Ovary (tissue), 3 donors: Measurements from ENCODE around the gene APBA1.

Source experiments
- CTCF ChIP-seq, 3 donors: fragments of 450-650 bp in 2 of 3; fragments of 200-600 bp in 1 of 3; IDR thresholded peaks; one replicate each; pipeline versions ENCODE4 v1.5.1 to v1.8.0; 2016 to 2022; ENCODE audit warnings: antibody characterized with exemption in 3 of 3, mild to moderate bottlenecking in 1 of 3
- EP300 ChIP-seq: sonication (generic); formaldehyde crosslinking; IDR thresholded peaks from one replicate; pipeline ENCODE4 v1.6.1; 2017; ENCODE audit warnings: antibody characterized with exemption
- POLR2A ChIP-seq: fragments of 450-650 bp; IDR thresholded peaks from one replicate; pipeline ENCODE4 v1.6.1; 2017; ENCODE audit warnings: antibody characterized with exemption, mild to moderate bottlenecking, moderate library complexity
- donor health status: DM: no; HTN: no; CAD: no.

- TF ChIP-seq POLR2A (no peak), CTCF (IDR thresholded peaks at IDR 0.05) (no peak), EP300 (no peak)
Measured at GRCh38 chr9:69605406-69605805, 66.8 kb downstream of the APBA1 start.
